Kidney (tissue), 14 donors: Measurements from ENCODE around the gene LIFR. TPM values are rescaled to one million over a fixed set of nuclear protein-coding genes. Genes with fewer than 3 reads are reported as not detected.

ENCODE experiments used
- DNase-seq, 5 donors: peaks; one replicate each; pipeline ENCODE4 v3.0.0-alpha.2; 2013 to 2020
- FAIRE-seq: peaks from 2 replicates; lab custom pipeline; 2012; peaks lifted over from hg19 to GRCh38; lab: Jason Lieb, UNC
- H3K27ac ChIP-seq, 2 donors: one replicate each; pipeline ENCODE4 v1.7.0; 2013; ENCODE audit warnings: low read depth in 2 of 2, low read length in 2 of 2, inconsistent platforms in 1 of 2
- H3K27me3 ChIP-seq: one replicate; pipeline ENCODE4 v1.7.1; 2013; ENCODE audit warnings: low read length, inconsistent platforms; ENCODE audit not compliant: control insufficient read depth, insufficient read depth
- H3K36me3 ChIP-seq, 3 donors: one replicate each; pipeline versions ENCODE4 v1.7.0 to v1.7.1; 2013; ENCODE audit warnings: low read length in 3 of 3, control low read depth in 1 of 3, inconsistent platforms in 1 of 3; ENCODE audit not compliant: insufficient read depth in 3 of 3, control insufficient read depth in 2 of 3
- H3K4me1 ChIP-seq, 3 donors: one replicate each; pipeline versions ENCODE4 v1.7.0 to v1.7.1; 2013; ENCODE audit warnings: low read length in 3 of 3, inconsistent platforms in 1 of 3, low read depth in 1 of 3; ENCODE audit not compliant: control insufficient read depth in 2 of 3, insufficient read depth in 2 of 3
- H3K4me3 ChIP-seq, 3 donors: one replicate each; pipeline versions ENCODE4 v1.7.0 to v1.8.1; 2013; ENCODE audit warnings: low read length in 3 of 3, control low read depth in 1 of 3, inconsistent platforms in 1 of 3
- H3K9ac ChIP-seq, 3 donors: one replicate each; pipeline versions ENCODE4 v1.7.0 to v1.7.1; 2013; ENCODE audit warnings: low read length in 3 of 3, control low read depth in 1 of 3, inconsistent platforms in 1 of 3
- H3K9me3 ChIP-seq, 3 donors: one replicate each; pipeline versions ENCODE4 v1.7.0 to v1.7.1; 2013; ENCODE audit warnings: low read length in 3 of 3, control low read depth in 1 of 3, inconsistent platforms in 1 of 3; ENCODE audit not compliant: control insufficient read depth in 2 of 3, insufficient read depth in 1 of 3
- intact Hi-C: fragments of 100-400 bp; cut with DNase I; formaldehyde crosslinking; loops from one replicate; pipeline ENCODE4 v1.11.1; 2022
- polyA plus RNA-seq: library from polyadenylated mRNA; stranded (reverse); fragments of 350-450 nt; fragmentation: Illumina TruSeq; extraction: RNeasy Lipid Tissue Mini Kit (QIAGEN cat#74804); gene quantifications from one replicate; pipeline ENCODE4 v1.2.3, GENCODE V29; 2014; ENCODE audit warnings: low read depth, low replicate concordance; ENCODE audit not compliant: insufficient read depth
- total RNA-seq: library from RNA; stranded (reverse); fragmentation: NEBNext Ultra II Directional; extraction: Animal tissue kit (Norgen Biotek cat#: 25700); gene quantifications from one replicate; pipeline ENCODE4 v1.2.1, GENCODE V29; 2021
- TF ChIP-seq, protein P1 (sequence below): IDR thresholded peaks from 3 replicates; pipeline ENCODE4 v1.5.1; 2012; ENCODE audit warnings: mild to moderate bottlenecking, moderate library complexity, borderline replicate concordance; ENCODE audit not compliant: insufficient read depth; ENCODE audit errors: extremely low read depth
- donor health status: control.
- donor health status: control.
- donor health status: control.
- donor health status: control.
- donor health status: control.
- donor health status: DM: yes; HTN: yes; CAD: no.
- donor health status: Normal renal cell carcinoma (clear cell type).

The LIFR gene
- total and polyA plus RNA-seq, 2 donors from 2014 or later, result 8.5 to 90.1 TPM

DNA sequence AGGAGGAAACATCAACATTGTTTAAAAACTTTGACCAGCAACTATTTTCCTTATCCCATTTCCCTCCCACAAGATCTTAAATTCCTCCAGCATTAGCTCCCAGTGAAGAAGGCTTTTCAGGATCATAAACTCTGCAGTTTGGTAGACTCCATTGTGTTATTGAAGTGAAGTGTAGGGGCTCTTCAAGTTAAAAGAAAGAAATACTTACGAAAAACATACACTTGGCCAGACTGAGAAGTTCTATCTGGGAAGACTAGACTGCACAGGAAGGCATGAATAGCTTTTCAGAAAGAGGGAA is 22.3 kb downstream of the LIFR start:
- TF ChIP-seq, protein P1, sequence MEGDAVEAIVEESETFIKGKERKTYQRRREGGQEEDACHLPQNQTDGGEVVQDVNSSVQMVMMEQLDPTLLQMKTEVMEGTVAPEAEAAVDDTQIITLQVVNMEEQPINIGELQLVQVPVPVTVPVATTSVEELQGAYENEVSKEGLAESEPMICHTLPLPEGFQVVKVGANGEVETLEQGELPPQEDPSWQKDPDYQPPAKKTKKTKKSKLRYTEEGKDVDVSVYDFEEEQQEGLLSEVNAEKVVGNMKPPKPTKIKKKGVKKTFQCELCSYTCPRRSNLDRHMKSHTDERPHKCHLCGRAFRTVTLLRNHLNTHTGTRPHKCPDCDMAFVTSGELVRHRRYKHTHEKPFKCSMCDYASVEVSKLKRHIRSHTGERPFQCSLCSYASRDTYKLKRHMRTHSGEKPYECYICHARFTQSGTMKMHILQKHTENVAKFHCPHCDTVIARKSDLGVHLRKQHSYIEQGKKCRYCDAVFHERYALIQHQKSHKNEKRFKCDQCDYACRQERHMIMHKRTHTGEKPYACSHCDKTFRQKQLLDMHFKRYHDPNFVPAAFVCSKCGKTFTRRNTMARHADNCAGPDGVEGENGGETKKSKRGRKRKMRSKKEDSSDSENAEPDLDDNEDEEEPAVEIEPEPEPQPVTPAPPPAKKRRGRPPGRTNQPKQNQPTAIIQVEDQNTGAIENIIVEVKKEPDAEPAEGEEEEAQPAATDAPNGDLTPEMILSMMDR, result no peak
- intact Hi-C loops, result no loop called here
- peak in 1 of 5 donors; percentile 58 for DNase-seq

DNA sequence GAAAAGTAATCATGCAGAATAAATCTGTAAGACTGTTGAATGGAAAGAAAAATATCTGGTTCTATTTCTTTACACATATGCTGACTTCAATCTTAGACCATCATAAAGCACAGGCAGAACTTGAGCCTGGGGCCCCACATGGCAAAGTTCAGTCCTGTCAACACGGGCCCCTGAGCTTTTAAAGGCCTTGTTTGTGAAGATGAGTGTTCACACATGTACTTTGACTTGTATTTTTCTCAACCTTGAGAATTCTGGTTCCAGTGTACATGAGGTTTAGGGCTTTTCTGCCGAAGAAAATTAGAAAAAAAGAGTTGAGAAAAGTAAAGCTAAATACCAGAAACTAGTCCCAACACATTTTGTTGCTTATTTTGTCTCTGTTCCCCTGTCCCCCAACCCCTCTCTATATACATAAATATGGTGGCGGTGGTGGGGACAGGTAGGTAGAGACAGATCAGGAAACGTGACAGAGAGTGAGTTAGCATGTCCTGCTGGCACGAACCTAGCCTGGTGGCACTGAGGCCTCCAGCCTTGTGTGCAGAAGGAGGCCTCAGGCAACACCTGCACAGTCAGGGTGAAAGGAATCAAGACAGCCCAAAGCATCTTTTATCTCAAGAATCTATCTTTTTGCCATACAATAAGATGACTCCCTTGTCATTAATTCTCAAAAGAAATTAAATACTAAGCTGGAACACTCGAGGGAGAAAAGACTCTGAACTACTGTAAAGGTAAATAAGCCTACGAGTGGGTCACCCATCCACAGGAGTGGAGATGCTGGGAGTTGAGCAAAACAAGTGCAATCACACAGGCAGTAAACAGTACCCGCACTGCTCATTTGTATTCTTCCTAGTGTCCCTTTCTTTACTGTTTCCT is 22.9 kb downstream of the LIFR start:
- intact Hi-C loops, result no loop called here
- H3K4me3 ChIP-seq, result no peak overlapping the region
- H3K4me1 ChIP-seq, result peaks cover 2 to 57% (median 33%) of the 10 kb centered on the region in 3 donors
- H3K9ac ChIP-seq, result no peak overlapping the region
- TF ChIP-seq, protein P1, result no peak
- DNase-seq, result no peak
- no peaks in the 10 kb centered on the region for H3K27me3 ChIP-seq
- FAIRE-seq, result no peak
- H3K9me3 ChIP-seq, result no peaks in the 10 kb centered on the region
- H3K27ac ChIP-seq, result peak overlapping the region; percentile 26 to 35
- no peaks in the 10 kb centered on the region for H3K36me3 ChIP-seq

More for the DNA sequence above, 22.3 kb downstream of the LIFR start:
- Histone ChIP-seq H3K4me3 (no peak overlapping the region), H3K36me3 (no peaks in the 10 kb centered on the region), H3K9ac (no peak overlapping the region), H3K4me1 (peaks cover 2 to 59% (median 35%) of the 10 kb centered on the region in 3 donors), H3K9me3 (no peaks in the 10 kb centered on the region), H3K27me3 (no peaks in the 10 kb centered on the region), H3K27ac (no peak overlapping the region)
- FAIRE-seq, result no peak

DNA sequence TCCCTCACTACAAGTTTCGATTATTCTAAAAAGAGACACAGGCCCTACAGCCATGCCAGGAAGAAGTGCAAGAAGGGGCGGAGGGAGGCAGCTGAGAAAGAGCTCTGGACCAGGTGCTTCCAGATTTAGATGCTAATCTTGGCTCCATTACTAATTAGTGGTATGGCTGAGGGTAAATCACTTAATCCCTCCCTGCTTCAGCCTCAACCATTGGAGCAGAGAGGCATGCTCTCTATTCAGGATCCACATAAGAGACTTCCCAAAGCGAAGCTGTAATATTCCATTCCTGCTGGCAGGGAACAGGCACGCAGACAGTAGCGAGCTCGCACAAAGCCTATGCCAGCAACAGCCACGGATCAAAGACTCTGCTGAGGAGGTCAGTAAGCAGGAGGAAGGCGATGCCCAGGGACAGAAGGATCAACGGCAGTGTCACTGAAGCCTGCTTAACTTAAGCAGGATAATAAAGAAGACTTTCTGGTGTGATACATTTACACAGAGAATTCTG is 24.2 kb downstream of the LIFR start:
- H3K27ac ChIP-seq, result peak overlapping the region; percentile 42 to 68
- TF ChIP-seq, protein P1, result no peak
- no peak for FAIRE-seq
- peaks cover 2 to 47% (median 32%) of the 10 kb centered on the region in 3 donors for H3K4me1 ChIP-seq
- no peak overlapping the region for H3K9ac ChIP-seq
- intact Hi-C loops, result no loop called here
- H3K27me3 ChIP-seq, result no peaks in the 10 kb centered on the region
- peak overlapping the region in 1 of 3 donors; percentile 12 for H3K4me3 ChIP-seq
- peak in 4 of 5 donors; percentile 39 to 62 (median 59) for DNase-seq
- H3K36me3 ChIP-seq, result peaks cover 0 to 5% (median 0%) of the 10 kb centered on the region in 3 donors
- H3K9me3 ChIP-seq, result no peaks in the 10 kb centered on the region
